ENCODE results near the gene ZNF506.
"Not testable (repeated sequence)": the region's sequence is repeated elsewhere in the genome, so short reads cannot be mapped to it uniquely, and the experiment has no call there.

ZNF506 gene

GRCh38 chr19:19743921-19744320, 77.6 kb downstream of the ZNF506 start:
- DNase-seq, result not testable (repeated sequence)

- no peak for DNase-seq
Measured at GRCh38 chr19:19743176-19743575, 78.4 kb downstream of the ZNF506 start.

- no peak for DNase-seq
Measured at GRCh38 chr19:19742773-19743172, 78.8 kb downstream of the ZNF506 start.

Data from effector CD8-positive, alpha-beta T cell (primary cell).